ENCODE measurements around the gene SCO2.
"Not testable (repeated sequence)": the region's sequence is repeated elsewhere in the genome, so short reads cannot be mapped to it uniquely, and the experiment has no call there.

SCO2 gene

GRCh38 chr22:50550395-50550794 is 25.0 kb upstream of the SCO2 start:
- no peak for DNase-seq

DNA sequence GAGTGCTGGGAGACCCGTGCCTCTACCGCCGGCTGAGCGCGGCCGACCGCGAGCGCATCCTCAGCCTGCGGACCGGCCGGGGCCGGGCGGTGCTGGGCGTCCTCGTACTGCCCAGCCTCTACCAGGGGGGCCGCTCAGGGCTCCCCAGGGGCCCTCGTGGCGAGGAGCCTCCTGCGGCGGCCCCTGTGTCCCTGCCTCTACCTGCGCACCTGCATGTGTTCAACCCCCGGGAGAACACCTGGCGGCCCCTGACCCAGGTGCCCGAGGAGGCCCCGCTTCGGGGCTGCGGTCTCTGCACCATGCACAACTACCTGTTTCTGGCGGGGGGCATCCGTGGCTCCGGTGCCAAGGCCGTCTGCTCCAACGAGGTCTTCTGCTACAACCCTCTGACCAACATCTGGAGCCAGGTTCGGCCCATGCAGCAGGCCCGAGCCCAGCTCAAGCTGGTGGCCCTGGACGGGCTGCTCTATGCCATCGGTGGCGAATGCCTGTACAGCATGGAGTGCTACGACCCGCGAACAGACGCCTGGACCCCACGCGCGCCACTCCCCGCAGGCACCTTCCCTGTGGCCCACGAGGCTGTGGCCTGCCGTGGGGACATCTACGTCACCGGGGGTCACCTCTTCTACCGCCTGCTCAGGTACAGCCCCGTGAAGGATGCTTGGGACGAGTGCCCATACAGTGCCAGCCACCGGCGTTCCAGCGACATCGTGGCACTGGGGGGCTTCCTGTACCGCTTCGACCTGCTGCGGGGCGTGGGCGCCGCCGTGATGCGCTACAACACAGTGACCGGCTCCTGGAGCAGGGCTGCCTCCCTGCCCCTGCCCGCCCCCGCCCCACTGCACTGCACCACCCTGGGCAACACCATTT is 23.8 kb upstream of the SCO2 start:
- DNase-seq: no peak

GRCh38 chr22:50548040-50548920 is 22.9 kb upstream of the SCO2 start:
- DNase-seq: no peak

- DNase-seq: no peak
Measured at GRCh38 chr22:50547263-50547985, 22.0 kb upstream of the SCO2 start.

DNA sequence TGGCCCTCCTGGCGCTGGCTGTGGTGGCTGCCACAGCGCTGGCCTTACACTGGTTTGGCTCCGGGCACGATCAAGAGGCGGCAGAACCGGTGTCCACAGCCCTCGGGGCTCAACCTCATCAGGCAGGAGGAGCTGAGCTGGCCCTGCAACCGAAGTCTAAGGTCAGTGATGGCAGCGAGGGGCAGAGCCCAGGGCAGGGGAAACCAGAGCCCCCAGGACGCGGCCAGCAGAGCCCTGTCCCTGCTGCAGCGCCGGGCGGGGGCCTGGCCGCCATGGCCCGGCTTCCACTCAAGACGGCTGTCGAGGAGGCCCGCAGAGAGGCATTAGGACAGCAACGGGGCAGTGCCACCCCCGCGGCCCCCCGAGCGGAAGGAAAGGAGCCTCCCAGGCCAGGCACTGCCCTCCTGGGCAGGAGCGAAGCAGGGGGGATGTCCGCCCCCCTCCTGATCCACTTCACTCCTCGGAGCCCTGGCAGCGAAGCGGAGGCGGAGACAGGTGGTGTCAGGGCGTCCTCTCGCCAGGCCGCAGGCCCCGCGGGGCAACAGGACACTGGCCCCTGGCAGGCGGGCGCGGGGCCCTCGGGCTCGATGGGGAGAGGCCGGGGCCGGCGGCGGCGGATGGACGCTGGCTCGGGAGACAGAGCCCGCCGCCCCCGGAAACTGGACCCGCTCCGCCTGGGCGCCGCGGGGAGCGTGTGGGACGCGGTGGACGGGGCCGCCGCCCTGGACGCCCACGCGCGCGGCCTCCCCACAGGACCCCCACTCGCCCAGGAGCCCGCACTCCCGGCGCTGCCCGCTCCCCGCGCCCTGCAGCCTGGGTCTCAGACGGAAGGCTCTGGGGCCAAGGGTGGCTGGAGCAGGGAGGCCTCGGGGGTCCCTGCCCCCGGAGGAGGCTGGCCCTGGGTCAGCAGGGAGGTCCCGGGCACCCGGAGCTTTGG is 21.2 kb upstream of the SCO2 start:
- DNase-seq: no peak

- DNase-seq: no peak
Measured at GRCh38 chr22:50545522-50546325, 20.3 kb upstream of the SCO2 start, which contains the start of gene KLHDC7B. Gene KLHDC7B, plus strand, starts transcription at chr22:50545899. Its CDS starts 345 bp downstream, at chr22:50546244.

DNA sequence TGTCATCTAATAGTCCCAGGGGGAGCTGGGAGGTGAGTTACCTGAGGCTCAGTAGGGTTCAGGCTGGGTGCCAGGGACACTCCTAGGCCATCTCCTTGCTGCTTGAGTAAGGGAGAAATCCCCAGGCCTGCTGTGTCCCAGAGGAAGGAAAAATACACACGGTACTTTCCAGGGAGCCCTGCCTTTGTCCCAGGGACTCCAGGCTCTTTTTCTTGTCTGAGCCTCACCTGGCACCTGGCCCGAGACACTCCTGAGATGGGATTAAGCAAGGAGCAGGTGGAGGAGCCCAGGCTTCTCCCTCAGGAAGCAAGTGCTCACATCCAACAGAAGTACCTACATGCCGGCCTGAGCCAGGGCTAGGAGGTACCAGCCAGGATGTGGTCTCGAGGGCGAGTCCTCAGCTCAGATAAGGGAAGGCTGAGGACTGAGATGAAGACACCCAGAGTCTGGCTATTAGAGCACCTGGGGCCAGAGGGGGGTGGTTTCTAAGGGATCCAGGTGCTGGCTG is 19.4 kb upstream of the SCO2 start:
- no peak for DNase-seq

- DNase-seq: no peak
Measured at GRCh38 chr22:50544078-50544745, 18.8 kb upstream of the SCO2 start.

DNA sequence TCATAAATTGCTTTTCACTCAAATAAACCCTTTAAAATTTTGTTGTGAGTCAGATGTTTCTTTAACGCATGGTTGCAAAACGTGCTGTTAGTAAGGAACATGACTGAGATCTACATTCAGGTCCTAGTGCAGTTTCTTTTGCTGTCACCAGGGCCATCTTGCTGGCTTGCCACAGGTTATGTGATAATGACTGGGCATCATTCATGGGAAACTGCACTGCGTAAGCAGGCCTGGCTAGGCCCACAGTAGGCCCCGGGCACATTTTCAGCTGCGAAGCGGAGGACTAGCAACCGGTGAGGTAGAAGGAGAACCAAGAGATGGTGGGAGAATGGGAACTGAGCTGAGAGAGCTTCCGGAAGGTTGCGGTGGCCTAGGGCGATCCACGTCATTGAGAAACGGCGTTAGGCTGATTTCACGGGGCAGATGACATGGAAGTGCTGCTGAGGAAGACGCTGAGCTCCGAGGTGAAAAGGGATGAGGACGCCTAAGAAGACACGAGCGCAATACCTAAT is 17.1 kb upstream of the SCO2 start:
- no peak for DNase-seq

DNA sequence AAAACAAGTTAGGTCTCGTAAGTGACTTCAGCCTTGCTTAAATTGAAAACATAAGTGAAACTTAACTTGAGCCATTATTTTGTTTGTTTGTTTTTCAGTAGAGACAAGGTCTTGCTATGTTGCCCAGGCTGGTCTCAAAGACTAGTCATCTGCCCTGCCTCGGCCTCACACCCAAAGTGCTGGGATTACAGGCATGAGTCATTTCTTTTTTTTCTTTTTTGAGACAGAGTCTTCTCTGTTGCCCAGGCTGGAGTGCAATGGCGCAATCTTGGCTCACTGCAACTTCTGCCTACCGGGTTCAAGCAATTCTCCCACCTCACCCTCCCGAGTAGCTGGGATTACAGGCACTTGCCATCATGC is 16.2 kb upstream of the SCO2 start:
- not testable (repeated sequence) for DNase-seq

GRCh38 chr22:50540381-50540780 is 15.0 kb upstream of the SCO2 start:
- no peak for DNase-seq

GRCh38 chr22:50537765-50538164 is 12.4 kb upstream of the SCO2 start:
- DNase-seq: no peak

DNA sequence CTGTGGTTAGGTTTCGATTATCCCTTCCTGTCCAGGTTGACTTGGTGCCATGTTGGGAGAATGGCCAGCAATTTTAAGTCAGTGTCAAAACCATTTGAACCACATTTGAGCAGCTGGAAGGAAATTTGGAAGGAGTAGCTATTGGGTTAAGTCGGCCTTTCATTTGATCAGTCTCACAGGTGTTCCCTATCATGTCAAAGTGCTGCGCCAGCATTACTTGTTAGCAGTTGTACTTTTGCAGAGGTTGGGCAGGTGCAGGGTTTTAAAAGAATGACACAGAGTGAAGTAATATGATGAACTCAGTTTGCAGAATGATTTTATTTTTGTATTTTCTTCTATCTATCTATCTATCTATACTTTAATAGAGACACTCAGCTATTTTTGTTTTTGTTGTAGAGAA is 10.8 kb upstream of the SCO2 start:
- DNase-seq: no peak

GRCh38 chr22:50535113-50535512 is 9.7 kb upstream of the SCO2 start:
- no peak for DNase-seq

DNA sequence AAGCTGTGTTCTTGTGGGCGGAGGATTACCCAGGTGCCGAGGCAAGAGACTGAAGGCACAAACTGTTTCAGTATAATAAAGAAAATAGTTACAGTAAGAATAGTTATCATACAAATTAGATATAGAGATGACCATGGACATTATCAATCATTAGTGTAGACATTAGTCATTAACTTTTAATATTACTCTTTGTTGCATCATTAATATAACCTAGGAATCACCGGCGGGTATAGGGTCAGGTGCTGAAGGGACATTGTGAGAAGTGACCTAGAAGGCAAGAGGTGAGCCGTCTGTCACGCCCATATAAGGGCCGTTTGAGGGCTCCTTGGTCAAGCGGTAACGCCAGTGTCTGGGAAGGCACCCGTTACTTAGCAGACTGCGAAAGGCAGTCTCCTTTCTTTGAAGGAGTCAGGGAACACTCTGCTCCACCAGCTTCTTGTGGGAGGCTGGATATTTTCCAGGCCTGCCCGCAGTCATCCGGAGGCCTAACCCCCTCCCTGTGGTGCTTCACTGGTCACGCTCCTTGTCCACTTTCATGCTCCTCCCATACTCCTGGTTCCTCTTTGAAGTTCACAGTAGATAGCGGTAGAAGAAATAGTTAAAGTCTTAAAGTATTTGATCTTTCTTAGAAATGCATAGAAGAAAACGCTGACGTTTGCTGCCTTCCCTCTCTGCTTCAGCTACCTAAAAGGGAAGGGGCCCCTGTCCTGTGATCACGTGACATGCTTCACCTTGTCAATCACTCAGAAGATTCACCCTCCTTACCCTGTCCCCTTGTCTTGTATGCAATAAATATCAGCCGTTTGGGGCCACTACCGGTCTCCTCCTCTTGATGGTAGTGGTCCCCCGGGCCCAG is 8.7 kb upstream of the SCO2 start:
- not testable (repeated sequence) for DNase-seq

- no peak for DNase-seq
Measured at GRCh38 chr22:50532824-50533796, 7.7 kb upstream of the SCO2 start.

GRCh38 chr22:50531962-50532674 is 6.7 kb upstream of the SCO2 start:
- peak; percentile 85 for DNase-seq
